Cardiac fibroblast (primary cell): ENCODE measurements around the gene RER1.

Source experiments
- DNase-seq, 2 donors: peaks; one replicate each; pipeline versions ENCODE4 v3.0.0 to v3.0.0-alpha.2; 2010; ENCODE audit warnings: low read depth in 2 of 2
- H3K4me3 ChIP-seq, 2 donors: replicated peaks in 1 of 2; 1 replicate in 1 of 2; 2 replicates in 1 of 2; pipeline ENCODE4 v1.5.1; 2011; ENCODE audit warnings: low read depth in 2 of 2, low read length in 2 of 2, mild to moderate bottlenecking in 2 of 2, moderate library complexity in 1 of 2
- TF ChIP-seq, protein P1 (sequence below): IDR thresholded peaks from one replicate; pipeline ENCODE4 v1.5.1; 2011; ENCODE audit warnings: low read depth, mild to moderate bottlenecking, low read length, inconsistent platforms

Gene RER1

DNA sequence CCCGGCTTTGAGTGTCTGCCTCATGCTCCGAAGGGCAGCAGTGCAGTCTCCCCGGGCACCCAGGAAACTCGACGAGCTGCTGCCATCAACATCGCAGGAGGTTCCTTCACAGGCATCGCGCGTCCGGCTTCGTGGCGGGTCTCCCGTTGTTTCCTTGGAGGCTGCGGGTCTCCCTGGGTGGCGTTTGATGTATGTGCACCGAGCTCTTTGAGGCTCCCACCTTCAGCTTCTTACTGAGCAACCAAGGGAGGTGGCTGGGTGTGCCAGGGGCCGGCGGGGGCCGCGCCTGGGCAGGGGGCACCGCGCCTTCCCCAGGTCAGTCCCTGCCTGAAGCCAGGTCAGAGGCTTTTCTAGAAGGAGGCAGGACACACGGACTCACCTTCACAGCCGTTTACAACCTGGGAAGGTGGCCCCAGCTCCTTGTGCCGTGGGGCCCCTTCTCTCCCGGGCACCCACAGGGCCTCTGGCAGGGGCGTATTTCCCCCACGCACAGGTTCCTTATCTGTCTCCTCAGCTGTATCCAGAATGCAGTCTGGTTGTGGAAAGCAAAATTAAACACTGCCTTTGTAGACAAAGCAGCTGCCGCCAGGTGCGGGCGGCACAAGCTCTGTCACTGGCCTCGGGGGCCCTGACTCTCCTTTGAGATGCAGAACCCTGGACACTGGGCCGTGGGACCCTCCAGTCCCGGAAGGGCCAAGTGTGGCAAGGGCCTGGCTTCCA, 42.5 kb downstream of the RER1 start:
- no peak overlapping the region for H3K4me3 ChIP-seq
- TF ChIP-seq, protein P1, sequence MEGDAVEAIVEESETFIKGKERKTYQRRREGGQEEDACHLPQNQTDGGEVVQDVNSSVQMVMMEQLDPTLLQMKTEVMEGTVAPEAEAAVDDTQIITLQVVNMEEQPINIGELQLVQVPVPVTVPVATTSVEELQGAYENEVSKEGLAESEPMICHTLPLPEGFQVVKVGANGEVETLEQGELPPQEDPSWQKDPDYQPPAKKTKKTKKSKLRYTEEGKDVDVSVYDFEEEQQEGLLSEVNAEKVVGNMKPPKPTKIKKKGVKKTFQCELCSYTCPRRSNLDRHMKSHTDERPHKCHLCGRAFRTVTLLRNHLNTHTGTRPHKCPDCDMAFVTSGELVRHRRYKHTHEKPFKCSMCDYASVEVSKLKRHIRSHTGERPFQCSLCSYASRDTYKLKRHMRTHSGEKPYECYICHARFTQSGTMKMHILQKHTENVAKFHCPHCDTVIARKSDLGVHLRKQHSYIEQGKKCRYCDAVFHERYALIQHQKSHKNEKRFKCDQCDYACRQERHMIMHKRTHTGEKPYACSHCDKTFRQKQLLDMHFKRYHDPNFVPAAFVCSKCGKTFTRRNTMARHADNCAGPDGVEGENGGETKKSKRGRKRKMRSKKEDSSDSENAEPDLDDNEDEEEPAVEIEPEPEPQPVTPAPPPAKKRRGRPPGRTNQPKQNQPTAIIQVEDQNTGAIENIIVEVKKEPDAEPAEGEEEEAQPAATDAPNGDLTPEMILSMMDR: no peak
- no peak for DNase-seq

DNA sequence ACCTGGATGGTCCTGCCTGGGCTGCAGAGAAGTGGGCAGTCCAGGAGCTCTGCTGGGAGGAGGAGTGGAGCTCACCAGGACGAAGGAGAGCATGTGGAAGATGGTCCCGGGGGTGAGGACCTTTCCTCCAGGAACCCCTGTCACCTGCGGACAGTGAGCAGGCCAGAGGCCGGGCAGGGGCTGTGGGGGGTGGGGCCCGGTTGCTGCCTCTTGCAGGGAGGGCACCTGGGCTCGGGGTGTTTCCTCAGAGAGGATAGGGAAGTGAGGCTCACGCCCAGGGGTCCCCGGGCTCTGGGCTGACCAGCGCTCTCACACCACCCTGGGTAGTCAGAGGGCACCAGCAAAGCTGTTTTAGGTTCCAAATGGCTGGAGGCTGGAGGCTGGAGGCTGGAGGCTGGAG, 43.5 kb downstream of the RER1 start:
- no peak for DNase-seq
- H3K4me3 ChIP-seq: no peak overlapping the region
- TF ChIP-seq, protein P1: no peak

GRCh38 chr1:2435746-2436355, 44.2 kb downstream of the RER1 start:
- no peak overlapping the region for H3K4me3 ChIP-seq
- no peak for DNase-seq
- TF ChIP-seq, protein P1: no peak

DNA sequence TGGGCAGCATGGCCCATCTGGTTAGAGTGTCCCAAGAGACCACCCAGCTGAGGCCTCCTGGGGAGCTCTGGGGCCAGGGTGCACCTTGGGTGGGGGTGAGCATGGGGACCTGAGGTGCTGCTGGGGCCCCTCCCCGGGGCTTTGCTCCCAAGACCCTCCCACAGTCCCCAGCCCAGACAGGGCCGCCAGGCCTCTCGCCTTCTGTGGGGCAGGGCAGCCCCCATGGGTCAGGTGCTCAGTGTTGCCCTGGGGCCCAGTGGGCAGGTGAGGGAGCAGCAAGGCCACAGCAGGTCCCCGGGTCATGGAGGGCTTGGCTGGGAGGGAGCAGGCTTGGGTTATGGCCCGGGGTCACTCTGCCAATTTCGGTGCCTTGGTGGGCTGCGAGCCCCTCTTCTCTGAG, 45.2 kb downstream of the RER1 start:
- no peak for DNase-seq
- TF ChIP-seq, protein P1: no peak
- no peak overlapping the region for H3K4me3 ChIP-seq

GRCh38 chr1:2437617-2438016, 46.0 kb downstream of the RER1 start:
- TF ChIP-seq, protein P1: no peak
- DNase-seq: no peak
- H3K4me3 ChIP-seq: no peak overlapping the region

DNA sequence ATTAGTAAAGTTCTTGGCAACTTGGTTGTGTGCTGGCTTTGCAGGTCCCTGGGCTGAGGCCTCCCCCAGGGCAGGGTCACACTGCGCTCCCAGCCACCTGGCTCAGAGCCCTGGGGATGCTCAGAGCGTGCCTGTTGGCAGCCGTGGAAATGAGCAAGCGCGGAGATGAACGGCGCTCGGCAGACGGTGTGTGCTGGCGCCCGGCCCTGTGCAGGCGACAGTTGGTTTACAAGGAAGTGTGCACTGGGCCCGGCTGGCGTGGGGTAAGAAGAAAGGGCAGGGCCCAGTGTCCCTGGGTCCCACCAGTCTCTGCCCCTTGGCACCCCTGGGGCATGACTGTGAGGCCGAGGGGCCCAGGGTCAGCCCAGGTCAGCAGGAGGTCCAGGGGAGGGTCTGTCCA, 46.4 kb downstream of the RER1 start:
- TF ChIP-seq, protein P1: no peak
- DNase-seq: no peak
- H3K4me3 ChIP-seq: no peak overlapping the region

- TF ChIP-seq, protein P1: no peak
- DNase-seq: no peak
- H3K4me3 ChIP-seq: no peak overlapping the region
These were observed 47.0 kb downstream of the RER1 start for GRCh38 chr1:2438641-2439040.
